ENCODE results near the gene ADAT1.

DNA sequence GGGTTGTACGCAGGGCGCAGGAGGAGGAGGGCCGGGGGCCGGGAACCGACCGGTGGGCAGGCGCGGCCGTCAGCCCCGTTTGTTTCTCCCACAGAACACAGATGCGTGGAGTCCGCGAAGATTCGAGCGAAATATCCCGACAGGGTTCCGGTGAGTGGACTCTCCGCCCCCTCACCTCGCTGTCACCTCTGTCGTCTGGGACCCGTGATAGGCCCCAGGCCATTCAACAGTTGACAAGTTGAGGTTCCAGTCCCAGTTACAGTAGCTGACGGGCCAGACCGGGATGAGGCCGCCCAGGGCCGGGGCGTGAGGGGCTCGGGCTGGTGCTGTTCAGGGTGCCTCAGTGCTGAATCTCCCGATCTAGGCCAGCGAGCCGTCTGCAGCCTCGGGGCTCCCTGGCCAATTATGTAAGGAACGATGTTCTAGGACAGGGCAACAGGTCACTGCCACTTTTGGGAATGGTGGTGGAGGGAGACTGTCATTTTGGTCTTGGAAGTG is 56.3 kb downstream of the ADAT1 start:
- TF ChIP-seq EZH2 (IDR thresholded peaks at IDR 0.05; ENCODE audit: borderline replicate concordance), result no peak
- TF ChIP-seq, protein P1, sequence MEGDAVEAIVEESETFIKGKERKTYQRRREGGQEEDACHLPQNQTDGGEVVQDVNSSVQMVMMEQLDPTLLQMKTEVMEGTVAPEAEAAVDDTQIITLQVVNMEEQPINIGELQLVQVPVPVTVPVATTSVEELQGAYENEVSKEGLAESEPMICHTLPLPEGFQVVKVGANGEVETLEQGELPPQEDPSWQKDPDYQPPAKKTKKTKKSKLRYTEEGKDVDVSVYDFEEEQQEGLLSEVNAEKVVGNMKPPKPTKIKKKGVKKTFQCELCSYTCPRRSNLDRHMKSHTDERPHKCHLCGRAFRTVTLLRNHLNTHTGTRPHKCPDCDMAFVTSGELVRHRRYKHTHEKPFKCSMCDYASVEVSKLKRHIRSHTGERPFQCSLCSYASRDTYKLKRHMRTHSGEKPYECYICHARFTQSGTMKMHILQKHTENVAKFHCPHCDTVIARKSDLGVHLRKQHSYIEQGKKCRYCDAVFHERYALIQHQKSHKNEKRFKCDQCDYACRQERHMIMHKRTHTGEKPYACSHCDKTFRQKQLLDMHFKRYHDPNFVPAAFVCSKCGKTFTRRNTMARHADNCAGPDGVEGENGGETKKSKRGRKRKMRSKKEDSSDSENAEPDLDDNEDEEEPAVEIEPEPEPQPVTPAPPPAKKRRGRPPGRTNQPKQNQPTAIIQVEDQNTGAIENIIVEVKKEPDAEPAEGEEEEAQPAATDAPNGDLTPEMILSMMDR (IDR thresholded peaks at IDR 0.05; ENCODE audit: poor library complexity), result no peak

Data from hepatocyte (in vitro differentiated cells).